SK-N-SH (cell line): ENCODE results near the gene DUOXA2. TPM values are rescaled to one million over a fixed set of nuclear protein-coding genes. Genes with fewer than 3 reads are reported as not detected.

Experiments used
- CTCF ChIA-PET: fragments of 300-600, 350-600 bp; formaldehyde crosslinking; extraction: SDS; loops from one replicate; lab custom pipeline; 2021; lab: Yijun Ruan, JAX
- POLR2A ChIA-PET: fragments of 350-600 bp; sonication (Branson Sonifier 250); formaldehyde crosslinking; extraction: SDS; loops from one replicate; lab custom pipeline; 2020; ENCODE audit warnings: antibody characterized with exemption, inconsistent platforms; lab: Yijun Ruan, JAX
- DNase-seq: peaks from one replicate; pipeline ENCODE4 v3.0.0; 2012
- H2AFZ ChIP-seq: fragments of 200-600 bp; sonication (generic); 2 replicates; pipeline ENCODE4 v1.8.1; 2016; ENCODE audit warnings: antibody characterized with exemption, mild to moderate bottlenecking, low read depth
- H3F3A ChIP-seq: fragments of 200-600 bp; sonication (generic); replicated peaks from 2 replicates; pipeline ENCODE3; 2016; ENCODE audit warnings: antibody characterized with exemption, mild to moderate bottlenecking; ENCODE audit not compliant: insufficient read depth
- H3K27ac ChIP-seq, 2 experiments: fragments of 200-500 bp in 1 of 2; fragments of 200-600 bp in 1 of 2; sonication (Bioruptor generic) in 1 of 2; sonication (generic), shearing (Covaris generic) in 1 of 2; 2 replicates each; pipeline versions ENCODE4 v1.5.1 to v1.6.1; 2014 to 2016; ENCODE audit warnings: low read depth in 2 of 2, inconsistent platforms in 1 of 2, low read length in 1 of 2, mild to moderate bottlenecking in 1 of 2, mixed read lengths in 1 of 2
- H3K27me3 ChIP-seq: fragments of 200-600 bp; sonication (generic), shearing (Covaris generic); 2 replicates; pipeline ENCODE4 v1.6.1; 2016; ENCODE audit warnings: mixed run types; ENCODE audit not compliant: insufficient read depth
- H3K36me3 ChIP-seq, 2 experiments: fragments of 200-500 bp in 1 of 2; fragments of 200-600 bp in 1 of 2; sonication (Bioruptor generic) in 1 of 2; sonication (generic) in 1 of 2; replicated peaks in 1 of 2; 2 replicates each; pipeline versions ENCODE3 to v1.5.1; 2014 to 2016; ENCODE audit warnings: low read length in 1 of 2, mild to moderate bottlenecking in 1 of 2; ENCODE audit not compliant: insufficient read depth in 2 of 2, control insufficient read depth in 1 of 2
- H3K4me1 ChIP-seq, 2 experiments: fragments of 200-500 bp in 1 of 2; fragments of 200-600 bp in 1 of 2; sonication (Bioruptor generic) in 1 of 2; sonication (generic), shearing (Covaris generic) in 1 of 2; 2 replicates each; pipeline versions ENCODE4 v1.5.1 to v1.6.1; 2014 to 2016; ENCODE audit warnings: low read depth in 1 of 2, low read length in 1 of 2, mixed run types in 1 of 2; ENCODE audit not compliant: insufficient read depth in 2 of 2, control insufficient read depth in 1 of 2
- H3K4me2 ChIP-seq: fragments of 200-600 bp; sonication (generic), shearing (Covaris generic); 2 replicates; pipeline ENCODE4 v1.6.1; 2017; ENCODE audit warnings: mixed run types
- H3K4me3 ChIP-seq, 2 experiments: fragments of 200-500 bp in 1 of 2; fragments of 200-600 bp in 1 of 2; sonication (Bioruptor generic) in 1 of 2; sonication (generic), shearing (Covaris generic) in 1 of 2; 2 replicates each; pipeline versions ENCODE4 v1.5.1 to v1.8.1; 2014 to 2016; ENCODE audit warnings: low read depth in 2 of 2, inconsistent platforms in 1 of 2, low read length in 1 of 2, mild to moderate bottlenecking in 1 of 2, mixed read lengths in 1 of 2, moderate library complexity in 1 of 2
- H3K79me2 ChIP-seq: fragments of 200-600 bp; sonication (generic); 2 replicates; pipeline ENCODE4 v1.8.1; 2017; ENCODE audit warnings: mild to moderate bottlenecking; ENCODE audit not compliant: insufficient read depth
- H3K9ac ChIP-seq: fragments of 200-600 bp; sonication (generic); 2 replicates; pipeline ENCODE4 v1.6.1; 2017; ENCODE audit warnings: mixed run types
- H3K9me2 ChIP-seq: fragments of 200-600 bp; sonication (generic); 2 replicates; pipeline ENCODE4 v1.6.1; 2017; ENCODE audit warnings: mixed run types
- H3K9me3 ChIP-seq: fragments of 200-600 bp; sonication (generic); 2 replicates; pipeline ENCODE4 v1.6.1; 2017; ENCODE audit warnings: mixed run types, mild to moderate bottlenecking, moderate library complexity
- H4K20me1 ChIP-seq: fragments of 200-600 bp; sonication (generic); 2 replicates; pipeline ENCODE4 v1.6.1; 2017; ENCODE audit warnings: mild to moderate bottlenecking, mixed run types; ENCODE audit not compliant: insufficient read depth
- CHD2 ChIP-seq: fragments of 150-350 bp; IDR thresholded peaks from 2 replicates; pipeline ENCODE4 v1.6.1; 2018; ENCODE audit warnings: low read length; ENCODE audit not compliant: partially characterized antibody
- EP300 ChIP-seq, 2 experiments: IDR thresholded peaks; 2 replicates each; pipeline versions ENCODE4 v1.4.0 to v1.6.1; 2012; ENCODE audit warnings: borderline replicate concordance in 1 of 2, low read depth in 1 of 2, low read length in 1 of 2
- EZH2phosphoT487 ChIP-seq: fragments of 200-600 bp; sonication (generic); IDR thresholded peaks from 2 replicates; pipeline ENCODE4 v1.6.1; 2017; ENCODE audit warnings: low read depth, mixed run types, mild to moderate bottlenecking, antibody characterized with exemption, moderate library complexity, borderline replicate concordance
- FOSL2 ChIP-seq: IDR thresholded peaks from 2 replicates; pipeline ENCODE4 v1.4.0; 2012; ENCODE audit warnings: low read depth, mild to moderate bottlenecking, moderate library complexity, borderline replicate concordance
- GABPA ChIP-seq: IDR thresholded peaks from 2 replicates; pipeline ENCODE4 v1.4.0; 2012; ENCODE audit warnings: low read depth, mild to moderate bottlenecking
- JUND ChIP-seq: IDR thresholded peaks from 2 replicates; pipeline ENCODE4 v1.4.0; 2012
- MXI1 ChIP-seq: IDR thresholded peaks from 2 replicates; pipeline ENCODE4 v1.6.1; 2012; ENCODE audit warnings: mild to moderate bottlenecking, low read depth, low read length, improper control_type of control experiment
- NFIC ChIP-seq: IDR thresholded peaks from 2 replicates; pipeline ENCODE4 v1.4.0; 2012; ENCODE audit warnings: borderline replicate concordance
- RFX5 ChIP-seq: IDR thresholded peaks from 2 replicates; pipeline ENCODE4 v1.6.1; 2012; ENCODE audit warnings: mild to moderate bottlenecking, improper control_type of control experiment, low read length
- SMC3 ChIP-seq: IDR thresholded peaks from 2 replicates; pipeline ENCODE4 v1.6.1; 2012; ENCODE audit warnings: low read depth, low read length, improper control_type of control experiment
- ZBTB33 ChIP-seq: IDR thresholded peaks from 2 replicates; pipeline ENCODE4 v1.4.0; 2012; ENCODE audit warnings: low read depth, borderline replicate concordance
- WGBS: methylation state at CpG from one replicate; pipeline ENCODE4 v1.1.6; 2017; ENCODE audit warnings: low lambda C conversion rate; 5-methylcytosine and 5-hydroxymethylcytosine counted together
- polyA plus RNA-seq, 3 experiments: library from polyadenylated mRNA; depleted of rRNA; stranded (reverse); fragments of >200 nt; gene quantifications; 2 replicates each; pipeline ENCODE4 v1.2.3, GENCODE V29; 2012
- TF ChIP-seq, protein P1 (sequence below): fragments of 200-600 bp; sonication (generic); IDR thresholded peaks from 2 replicates; pipeline ENCODE4 v1.6.1; 2017; ENCODE audit warnings: antibody characterized with exemption, mild to moderate bottlenecking, moderate library complexity

The DUOXA2 gene
- polyA plus RNA-seq, 1 of the 3 experiments (the other 2 are of a cell fraction): not detected

DNA sequence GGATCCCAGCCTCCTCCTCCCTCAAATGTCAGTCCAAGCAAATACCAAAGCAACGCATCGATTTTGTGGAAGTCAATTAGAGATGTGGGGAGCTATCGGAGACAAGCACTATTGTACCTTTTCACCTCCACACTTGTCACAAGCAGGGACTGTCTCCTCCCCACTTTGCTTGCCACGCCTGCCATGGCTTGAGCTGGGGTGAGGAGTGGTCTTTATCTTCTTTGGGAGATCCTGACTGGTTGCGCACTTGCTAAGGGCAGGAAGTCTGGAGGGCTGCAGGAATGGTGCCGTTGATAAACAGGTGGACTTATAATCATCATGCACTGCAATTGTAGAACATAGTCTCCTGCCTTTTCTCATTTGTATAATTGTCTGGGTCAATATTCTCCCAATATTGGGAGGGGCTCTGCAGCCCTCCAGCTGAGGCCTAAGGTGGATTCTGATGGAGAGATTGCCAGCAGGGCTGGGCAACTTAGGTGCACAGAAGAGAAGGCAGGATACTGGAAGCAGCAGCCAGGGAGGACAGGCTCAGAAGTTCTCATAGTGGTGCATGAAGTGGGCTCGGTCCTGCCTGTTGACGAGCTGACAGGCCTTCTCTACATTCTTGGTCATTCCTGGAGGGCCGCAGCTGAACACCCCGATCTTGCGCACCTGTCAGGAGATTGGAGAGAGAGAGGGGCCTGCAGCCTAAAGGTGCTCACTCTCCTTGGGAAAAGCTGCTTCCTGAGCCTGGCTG, 20.3 kb upstream of the DUOXA2 start:
- no peak for DNase-seq
- H3K36me3 ChIP-seq: no peaks in the 10 kb centered on the region
- H3K27ac ChIP-seq: no peak overlapping the region
- H3K4me3 ChIP-seq: no peak overlapping the region
- no peaks in the 10 kb centered on the region for H3K79me2 ChIP-seq
- CTCF ChIA-PET: interaction anchor here (1.3 to 1.9 kb wide), 2 partner anchors 19 to 24 kb away, joined by 4 to 8 read pairs; no protein-coding TSS in a partner anchor
- no peak overlapping the region for H3K9ac ChIP-seq
- no peak overlapping the region for H3K4me2 ChIP-seq
- H3K9me3 ChIP-seq: no peaks in the 10 kb centered on the region
- H2AFZ ChIP-seq: no peak overlapping the region
- POLR2A ChIA-PET: no interaction called here
- H4K20me1 ChIP-seq: no peaks in the 10 kb centered on the region
- 0 out of 2 replicates have a peak, but pooled peaks cover 13% of the 10 kb centered on the region for H3K27me3 ChIP-seq
- no peaks in the 10 kb centered on the region for H3K4me1 ChIP-seq
- no peaks in the 10 kb centered on the region for H3F3A ChIP-seq
- TF ChIP-seq GABPA: no peak
- no peak for TF ChIP-seq RFX5
- TF ChIP-seq EZH2phosphoT487: no peak
- TF ChIP-seq NFIC: no peak
- TF ChIP-seq, protein P1, sequence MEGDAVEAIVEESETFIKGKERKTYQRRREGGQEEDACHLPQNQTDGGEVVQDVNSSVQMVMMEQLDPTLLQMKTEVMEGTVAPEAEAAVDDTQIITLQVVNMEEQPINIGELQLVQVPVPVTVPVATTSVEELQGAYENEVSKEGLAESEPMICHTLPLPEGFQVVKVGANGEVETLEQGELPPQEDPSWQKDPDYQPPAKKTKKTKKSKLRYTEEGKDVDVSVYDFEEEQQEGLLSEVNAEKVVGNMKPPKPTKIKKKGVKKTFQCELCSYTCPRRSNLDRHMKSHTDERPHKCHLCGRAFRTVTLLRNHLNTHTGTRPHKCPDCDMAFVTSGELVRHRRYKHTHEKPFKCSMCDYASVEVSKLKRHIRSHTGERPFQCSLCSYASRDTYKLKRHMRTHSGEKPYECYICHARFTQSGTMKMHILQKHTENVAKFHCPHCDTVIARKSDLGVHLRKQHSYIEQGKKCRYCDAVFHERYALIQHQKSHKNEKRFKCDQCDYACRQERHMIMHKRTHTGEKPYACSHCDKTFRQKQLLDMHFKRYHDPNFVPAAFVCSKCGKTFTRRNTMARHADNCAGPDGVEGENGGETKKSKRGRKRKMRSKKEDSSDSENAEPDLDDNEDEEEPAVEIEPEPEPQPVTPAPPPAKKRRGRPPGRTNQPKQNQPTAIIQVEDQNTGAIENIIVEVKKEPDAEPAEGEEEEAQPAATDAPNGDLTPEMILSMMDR: no peak
- no peak for TF ChIP-seq CHD2
- no peak for TF ChIP-seq SMC3
- H3K9me2 ChIP-seq: no peaks in the 10 kb centered on the region
- 58% methylated on average over 8 of the region's 11 CpGs for WGBS

- H3K79me2 ChIP-seq: no peaks in the 10 kb centered on the region
- ChIA-PET POLR2A (no interaction called here), CTCF (interaction anchor here (1.3 to 1.5 kb wide), 2 partner anchors 10 to 18 kb away, joined by 4 read pairs; no protein-coding TSS in a partner anchor)
These were observed 19.8 kb upstream of the DUOXA2 start for GRCh38 chr15:45094358-45094730.

More at GRCh38 chr15:45094358-45094730, 19.8 kb upstream of the DUOXA2 start:
- WGBS: 30% methylated on average over 2 of the region's 9 CpGs
- H3K27me3 ChIP-seq: 0 out of 2 replicates have a peak, but pooled peaks cover 12% of the 10 kb centered on the region
- H3K4me3 ChIP-seq: no peak overlapping the region
- no peaks in the 10 kb centered on the region for H3K4me1 ChIP-seq
- DNase-seq: no peak
- no peak overlapping the region for H3K4me2 ChIP-seq
- no peaks in the 10 kb centered on the region for H4K20me1 ChIP-seq
- H3K36me3 ChIP-seq: no peaks in the 10 kb centered on the region
- no peak overlapping the region for H2AFZ ChIP-seq
- no peaks in the 10 kb centered on the region for H3K9me3 ChIP-seq
- TF ChIP-seq ZBTB33 (no peak), JUND (no peak), MXI1 (no peak), EP300 (IDR thresholded peaks at IDR 0.05; ENCODE audit: borderline replicate concordance in 1 of 2, low read depth in 1 of 2, low read length in 1 of 2) (no peak), FOSL2 (no peak)
- TF ChIP-seq, all 33 proteins: peak for 0
- no peak overlapping the region for H3K9ac ChIP-seq
- no peak overlapping the region for H3K27ac ChIP-seq
- H3K9me2 ChIP-seq: no peaks in the 10 kb centered on the region
- H3F3A ChIP-seq: no peaks in the 10 kb centered on the region
